GM12878 (cell line): ENCODE results near the gene ZSWIM5. TPM values are rescaled to one million over a fixed set of nuclear protein-coding genes. Genes with fewer than 3 reads are reported as not detected.

ENCODE experiments used
- ATAC-seq: fragments of 200-7000 bp; cut with Tn5 transposase; 3 replicates; pipeline ENCODE4 v1.9.1; 2020; ENCODE audit warnings: mild to moderate bottlenecking, moderate library complexity
- BruUV-seq: library from RNA; stranded (reverse); fragments of 400-500 nt; replicated peaks from 2 replicates; lab custom pipeline; 2021; lab: Mats Ljungman, UMichigan
- CTCF ChIA-PET: fragments of 300-600 bp; sonication (Branson Sonifier 250); formaldehyde crosslinking; extraction: SDS; loops from one replicate; lab custom pipeline; 2021; ENCODE audit warnings: inconsistent platforms; lab: Yijun Ruan, JAX
- POLR2A ChIA-PET: fragments of 350-600 bp; formaldehyde crosslinking; extraction: SDS; loops from one replicate; lab custom pipeline; 2021; ENCODE audit warnings: inconsistent platforms; lab: Charles Lee
- RAD21 ChIA-PET: fragments of 300-600 bp; sonication (Branson Sonifier 250); formaldehyde crosslinking; loops from one replicate; lab custom pipeline; 2023; ENCODE audit warnings: antibody characterized with exemption; ENCODE audit not compliant: unreplicated experiment; lab: Charles Lee
- SMC1A ChIA-PET: fragments of 300-600 bp; sonication (Branson Sonifier 250); formaldehyde crosslinking; loops from one replicate; lab custom pipeline; 2023; ENCODE audit not compliant: unreplicated experiment, uncharacterized antibody; lab: Charles Lee
- DNase-seq: peaks from one replicate; pipeline ENCODE4 v3.0.0-alpha.2; 2011; ENCODE audit warnings: low read depth, low spot score
- FAIRE-seq: peaks from 3 replicates; lab custom pipeline; 2011; peaks lifted over from hg19 to GRCh38; lab: Jason Lieb, UNC
- H2AFZ ChIP-seq: 2 replicates; pipeline ENCODE4 v1.6.0; 2011; ENCODE audit warnings: low read depth, low read length, control low read depth; ENCODE audit not compliant: control insufficient read depth
- H3K27ac ChIP-seq: 2 replicates; pipeline ENCODE4 v1.5.1; 2011; ENCODE audit warnings: control low read depth; ENCODE audit not compliant: control insufficient read depth, insufficient read depth
- H3K27me3 ChIP-seq, 2 experiments: replicated peaks in 1 of 2; 2 replicates each; pipeline versions ENCODE4 v1.6.0 to v1.6.1; 2011; ENCODE audit warnings: low read length in 1 of 2; ENCODE audit not compliant: control insufficient read depth in 2 of 2, insufficient read depth in 2 of 2
- H3K36me3 ChIP-seq, 2 experiments: 2 replicates each; pipeline ENCODE4 v1.5.1; 2011; ENCODE audit warnings: low read length in 1 of 2; ENCODE audit not compliant: control insufficient read depth in 2 of 2, insufficient read depth in 2 of 2
- H3K4me1 ChIP-seq: 2 replicates; pipeline ENCODE4 v1.6.1; 2011; ENCODE audit warnings: mild to moderate bottlenecking, low read length, moderate library complexity, mixed read lengths; ENCODE audit not compliant: control insufficient read depth, insufficient read depth
- H3K4me2 ChIP-seq: 2 replicates; pipeline ENCODE4 v1.6.0; 2011; ENCODE audit warnings: control low read depth; ENCODE audit not compliant: control insufficient read depth, insufficient read depth
- H3K4me3 ChIP-seq: fragments of 200-600 bp; sonication (generic); 2 replicates; pipeline ENCODE4 v1.5.1; 2016
- H3K79me2 ChIP-seq: 2 replicates; pipeline ENCODE4 v1.6.0; 2011; ENCODE audit warnings: low read length; ENCODE audit not compliant: control insufficient read depth, insufficient read depth
- H3K9ac ChIP-seq: 2 replicates; pipeline ENCODE4 v1.8.0; 2011; ENCODE audit warnings: low read length, control low read depth, mixed read lengths; ENCODE audit not compliant: control insufficient read depth, insufficient read depth
- H3K9me3 ChIP-seq: replicated peaks from 3 replicates; pipeline ENCODE4 v1.5.1; 2011; ENCODE audit warnings: mild to moderate bottlenecking, low read length; ENCODE audit not compliant: control insufficient read depth, insufficient read depth
- H4K20me1 ChIP-seq: 2 replicates; pipeline ENCODE4 v1.6.0; 2011; ENCODE audit not compliant: control insufficient read depth, insufficient read depth
- ASH2L ChIP-seq: fragments of 300-600, 200-600 bp; sonication (generic); IDR thresholded peaks from 2 replicates; pipeline ENCODE4 v1.6.1; 2017; ENCODE audit warnings: low read depth, mild to moderate bottlenecking, borderline replicate concordance
- ATF7 ChIP-seq: fragments of 450-650 bp; IDR thresholded peaks from 2 replicates; pipeline ENCODE4 v1.6.1; 2016; ENCODE audit warnings: low read depth, mild to moderate bottlenecking
- BCL3 ChIP-seq: IDR thresholded peaks from 2 replicates; pipeline ENCODE4 v1.6.1; 2011; ENCODE audit warnings: borderline replicate concordance, low read depth, mild to moderate bottlenecking, moderate library complexity, low read length; ENCODE audit not compliant: insufficient read depth, poor library complexity, severe bottlenecking
- CEBPB ChIP-seq, 2 experiments: fragments of 150-350 bp in 1 of 2; IDR thresholded peaks; 2 replicates each; pipeline ENCODE4 v1.6.1; 2012 to 2014; ENCODE audit warnings: low read depth in 2 of 2, low read length in 2 of 2, borderline replicate concordance in 1 of 2, inconsistent platforms in 1 of 2
- FOXM1 ChIP-seq: IDR thresholded peaks from 2 replicates; pipeline ENCODE4 v1.6.1; 2012; ENCODE audit warnings: low read depth, mild to moderate bottlenecking, inconsistent platforms, low read length, moderate library complexity
- GABPA ChIP-seq: IDR thresholded peaks from 2 replicates; pipeline ENCODE4 v1.6.1; 2014; ENCODE audit warnings: antibody characterized with exemption, low read depth, mild to moderate bottlenecking, inconsistent platforms
- IRF5 ChIP-seq: fragments of 450-650 bp; IDR thresholded peaks from 2 replicates; pipeline ENCODE4 v1.6.1; 2017; ENCODE audit warnings: borderline replicate concordance
- JUNB ChIP-seq: IDR thresholded peaks from 2 replicates; pipeline ENCODE4 v1.6.1; 2016; ENCODE audit warnings: antibody characterized with exemption, mild to moderate bottlenecking
- LARP7 ChIP-seq: fragments of 450-650 bp; IDR thresholded peaks from 2 replicates; pipeline ENCODE4 v1.6.1; 2017; ENCODE audit warnings: mild to moderate bottlenecking
- NR2F1 ChIP-seq: fragments of 450-650 bp; conservative IDR thresholded peaks from 2 replicates; pipeline ENCODE4 v1.6.1; 2017; ENCODE audit warnings: mild to moderate bottlenecking
- TCF3 ChIP-seq: IDR thresholded peaks from 2 replicates; pipeline ENCODE4 v1.6.1; 2012; ENCODE audit warnings: low read depth, mild to moderate bottlenecking, low read length, borderline replicate concordance; ENCODE audit not compliant: insufficient read depth
- YBX1 ChIP-seq: fragments of 450-650 bp; IDR thresholded peaks from 2 replicates; pipeline ENCODE4 v1.6.1; 2016; ENCODE audit warnings: antibody characterized with exemption
- in situ Hi-C: fragments of 300-500 bp; cut with MboI; formaldehyde crosslinking; loops from 9 replicates; pipeline ENCODE4 v1.14.3; 2018; ENCODE audit warnings: mixed read lengths
- intact Hi-C: fragments of 100-400 bp; cut with micrococcal nuclease; formaldehyde crosslinking; loops from one replicate; pipeline ENCODE4 v1.14.2; 2022; ENCODE audit not compliant: unreplicated experiment
- polyA plus RNA-seq, 11 experiments: library from polyadenylated mRNA; depleted of rRNA in 4 of 11; unstranded in 6 of 11; stranded (reverse) in 5 of 11; fragments of >200 nt; fragmentation: Nextera tagmentation in 4 of 11; fragmentation: Illumina TruSeq in 1 of 11; extraction: Ambion mirVana in 4 of 11; extraction: Trizol in 1 of 11; gene quantifications; 1 replicate in 1 of 11; 2 replicates in 10 of 11; pipeline versions ENCODE4 v1.2.1 to v1.2.3, GENCODE V29; 2011 to 2016; ENCODE audit warnings: inconsistent platforms in 2 of 11, missing spikeins in 2 of 11, low read depth in 1 of 11
- total RNA-seq, 4 experiments: library from RNA; depleted of rRNA in 3 of 4; stranded (reverse); fragments of >200 nt in 3 of 4; fragmentation: Illumina TruSeq in 1 of 4; extraction: Trizol in 1 of 4; gene quantifications; 2 replicates each; pipeline versions ENCODE4 v1.2.1 to v1.2.3, GENCODE V29; 2013 to 2021
- TF ChIP-seq, protein P1 (sequence below): IDR thresholded peaks from 2 replicates; pipeline ENCODE4 v1.6.1; 2012; ENCODE audit warnings: low read depth, low read length, improper control_type of control experiment
- TF ChIP-seq, protein P2 (sequence below): fragments of 450-650 bp; IDR thresholded peaks from 2 replicates; pipeline ENCODE4 v1.6.1; 2017; ENCODE audit warnings: mild to moderate bottlenecking, moderate library complexity
- TF ChIP-seq, protein P3 (sequence below): IDR thresholded peaks from 2 replicates; pipeline ENCODE4 v1.6.1; 2012; ENCODE audit warnings: mild to moderate bottlenecking, low read depth, low read length

The ZSWIM5 gene
- total and polyA plus RNA-seq, 10 of the 15 experiments (the other 5 are each of a cell fraction or from before 2014, with no cell fraction given), result 0.07 to 0.97 (median 0.34) TPM; not detected in 1

DNA sequence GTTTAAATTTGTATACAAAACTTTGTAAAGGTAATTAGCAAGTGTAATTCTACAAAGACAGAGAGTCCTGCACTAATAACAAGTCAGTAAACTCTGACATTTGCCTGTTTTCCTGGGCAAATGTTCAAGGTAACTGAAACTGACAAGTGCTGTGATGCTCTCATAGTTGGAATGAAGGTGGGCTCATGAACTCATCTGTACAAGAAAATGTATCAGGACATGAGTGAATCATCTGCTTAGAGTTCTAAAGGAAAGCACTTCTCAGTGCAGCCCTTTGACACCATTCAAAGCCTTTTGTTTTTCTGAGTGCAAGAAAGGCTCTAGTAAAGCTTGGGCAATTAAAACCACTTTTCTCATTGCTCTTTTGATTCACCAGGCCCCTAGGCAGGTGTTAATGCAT is 102.9 kb downstream of the ZSWIM5 start:
- H2AFZ ChIP-seq, result no peak overlapping the region
- ChIA-PET SMC1A (interaction anchor here (1.1 kb wide), 1 partner anchor 89 kb away, joined by 3 read pairs; no protein-coding TSS in a partner anchor), RAD21 (no interaction called here), POLR2A (no interaction called here), CTCF (no interaction called here)
- H3K79me2 ChIP-seq, result no peaks in the 10 kb centered on the region
- TF ChIP-seq GABPA (no peak), JUNB (no peak), ATF7 (no peak), FOXM1 (no peak), LARP7 (no peak), IRF5 (no peak), ASH2L (no peak), BCL3 (no peak), NR2F1 (no peak), TCF3 (no peak), CEBPB (IDR thresholded peaks at IDR 0.05; ENCODE audit: borderline replicate concordance in 1 of 2, low read depth in 2 of 2, low read length in 2 of 2) (no peak), YBX1 (no peak)
- TF ChIP-seq, protein P1, sequence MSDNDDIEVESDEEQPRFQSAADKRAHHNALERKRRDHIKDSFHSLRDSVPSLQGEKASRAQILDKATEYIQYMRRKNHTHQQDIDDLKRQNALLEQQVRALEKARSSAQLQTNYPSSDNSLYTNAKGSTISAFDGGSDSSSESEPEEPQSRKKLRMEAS, result no peak
- TF ChIP-seq, protein P2, sequence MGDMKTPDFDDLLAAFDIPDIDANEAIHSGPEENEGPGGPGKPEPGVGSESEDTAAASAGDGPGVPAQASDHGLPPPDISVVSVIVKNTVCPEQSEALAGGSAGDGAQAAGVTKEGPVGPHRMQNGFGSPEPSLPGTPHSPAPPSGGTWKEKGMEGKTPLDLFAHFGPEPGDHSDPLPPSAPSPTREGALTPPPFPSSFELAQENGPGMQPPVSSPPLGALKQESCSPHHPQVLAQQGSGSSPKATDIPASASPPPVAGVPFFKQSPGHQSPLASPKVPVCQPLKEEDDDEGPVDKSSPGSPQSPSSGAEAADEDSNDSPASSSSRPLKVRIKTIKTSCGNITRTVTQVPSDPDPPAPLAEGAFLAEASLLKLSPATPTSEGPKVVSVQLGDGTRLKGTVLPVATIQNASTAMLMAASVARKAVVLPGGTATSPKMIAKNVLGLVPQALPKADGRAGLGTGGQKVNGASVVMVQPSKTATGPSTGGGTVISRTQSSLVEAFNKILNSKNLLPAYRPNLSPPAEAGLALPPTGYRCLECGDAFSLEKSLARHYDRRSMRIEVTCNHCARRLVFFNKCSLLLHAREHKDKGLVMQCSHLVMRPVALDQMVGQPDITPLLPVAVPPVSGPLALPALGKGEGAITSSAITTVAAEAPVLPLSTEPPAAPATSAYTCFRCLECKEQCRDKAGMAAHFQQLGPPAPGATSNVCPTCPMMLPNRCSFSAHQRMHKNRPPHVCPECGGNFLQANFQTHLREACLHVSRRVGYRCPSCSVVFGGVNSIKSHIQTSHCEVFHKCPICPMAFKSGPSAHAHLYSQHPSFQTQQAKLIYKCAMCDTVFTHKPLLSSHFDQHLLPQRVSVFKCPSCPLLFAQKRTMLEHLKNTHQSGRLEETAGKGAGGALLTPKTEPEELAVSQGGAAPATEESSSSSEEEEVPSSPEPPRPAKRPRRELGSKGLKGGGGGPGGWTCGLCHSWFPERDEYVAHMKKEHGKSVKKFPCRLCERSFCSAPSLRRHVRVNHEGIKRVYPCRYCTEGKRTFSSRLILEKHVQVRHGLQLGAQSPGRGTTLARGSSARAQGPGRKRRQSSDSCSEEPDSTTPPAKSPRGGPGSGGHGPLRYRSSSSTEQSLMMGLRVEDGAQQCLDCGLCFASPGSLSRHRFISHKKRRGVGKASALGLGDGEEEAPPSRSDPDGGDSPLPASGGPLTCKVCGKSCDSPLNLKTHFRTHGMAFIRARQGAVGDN, result no peak
- TF ChIP-seq, protein P3, sequence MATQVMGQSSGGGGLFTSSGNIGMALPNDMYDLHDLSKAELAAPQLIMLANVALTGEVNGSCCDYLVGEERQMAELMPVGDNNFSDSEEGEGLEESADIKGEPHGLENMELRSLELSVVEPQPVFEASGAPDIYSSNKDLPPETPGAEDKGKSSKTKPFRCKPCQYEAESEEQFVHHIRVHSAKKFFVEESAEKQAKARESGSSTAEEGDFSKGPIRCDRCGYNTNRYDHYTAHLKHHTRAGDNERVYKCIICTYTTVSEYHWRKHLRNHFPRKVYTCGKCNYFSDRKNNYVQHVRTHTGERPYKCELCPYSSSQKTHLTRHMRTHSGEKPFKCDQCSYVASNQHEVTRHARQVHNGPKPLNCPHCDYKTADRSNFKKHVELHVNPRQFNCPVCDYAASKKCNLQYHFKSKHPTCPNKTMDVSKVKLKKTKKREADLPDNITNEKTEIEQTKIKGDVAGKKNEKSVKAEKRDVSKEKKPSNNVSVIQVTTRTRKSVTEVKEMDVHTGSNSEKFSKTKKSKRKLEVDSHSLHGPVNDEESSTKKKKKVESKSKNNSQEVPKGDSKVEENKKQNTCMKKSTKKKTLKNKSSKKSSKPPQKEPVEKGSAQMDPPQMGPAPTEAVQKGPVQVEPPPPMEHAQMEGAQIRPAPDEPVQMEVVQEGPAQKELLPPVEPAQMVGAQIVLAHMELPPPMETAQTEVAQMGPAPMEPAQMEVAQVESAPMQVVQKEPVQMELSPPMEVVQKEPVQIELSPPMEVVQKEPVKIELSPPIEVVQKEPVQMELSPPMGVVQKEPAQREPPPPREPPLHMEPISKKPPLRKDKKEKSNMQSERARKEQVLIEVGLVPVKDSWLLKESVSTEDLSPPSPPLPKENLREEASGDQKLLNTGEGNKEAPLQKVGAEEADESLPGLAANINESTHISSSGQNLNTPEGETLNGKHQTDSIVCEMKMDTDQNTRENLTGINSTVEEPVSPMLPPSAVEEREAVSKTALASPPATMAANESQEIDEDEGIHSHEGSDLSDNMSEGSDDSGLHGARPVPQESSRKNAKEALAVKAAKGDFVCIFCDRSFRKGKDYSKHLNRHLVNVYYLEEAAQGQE, result no peak
- no TSS peak for BruUV-seq
- H3K9ac ChIP-seq, result no peak overlapping the region
- no peak overlapping the region for H3K27ac ChIP-seq
- H3K27me3 ChIP-seq, result no peaks in the 10 kb centered on the region
- in situ Hi-C loops (no loop called here), intact Hi-C loops (no loop called here)
- H4K20me1 ChIP-seq, result no peaks in the 10 kb centered on the region
- no peak overlapping the region for H3K4me2 ChIP-seq
- ATAC-seq, result no peak
- H3K4me1 ChIP-seq, result no peaks in the 10 kb centered on the region
- H3K4me3 ChIP-seq, result no peak overlapping the region
- no peak for DNase-seq
- H3K9me3 ChIP-seq, result no peaks in the 10 kb centered on the region
- FAIRE-seq, result no peak
- no peaks in the 10 kb centered on the region for H3K36me3 ChIP-seq
